HS-27A (cell line): ENCODE measurements around the gene TUBB.
"Not testable (repeated sequence)": the region's sequence is repeated elsewhere in the genome, so short reads cannot be mapped to it uniquely, and the experiment has no call there.

Source experiments
- DNase-seq: peaks from one replicate; pipeline ENCODE4 v3.0.0-alpha.2; 2012; ENCODE audit warnings: low read depth, missing footprints

The TUBB gene

GRCh38 chr6:30761791-30762429 is 41.8 kb downstream of the TUBB start:
- no peak for DNase-seq

- no peak for DNase-seq
Measured at GRCh38 chr6:30763155-30763617, 43.0 kb downstream of the TUBB start.

GRCh38 chr6:30763618-30764489 is 43.7 kb downstream of the TUBB start:
- DNase-seq = no peak

GRCh38 chr6:30764490-30765043 is 44.4 kb downstream of the TUBB start:
- DNase-seq = not testable (repeated sequence)

- not testable (repeated sequence) for DNase-seq
Measured at GRCh38 chr6:30765495-30765894, 45.3 kb downstream of the TUBB start.

GRCh38 chr6:30766461-30767157 is 46.5 kb downstream of the TUBB start:
- DNase-seq = no peak

- no peak for DNase-seq
Measured at GRCh38 chr6:30767158-30767943, 47.2 kb downstream of the TUBB start.

- no peak for DNase-seq
Measured at GRCh38 chr6:30767944-30768301, 47.8 kb downstream of the TUBB start.

GRCh38 chr6:30768634-30769087 is 48.5 kb downstream of the TUBB start:
- no peak for DNase-seq

- peak; percentile 97 for DNase-seq
Measured at GRCh38 chr6:30769088-30769852, 49.1 kb downstream of the TUBB start.

- no peak for DNase-seq
Measured at GRCh38 chr6:30769853-30770524, 49.8 kb downstream of the TUBB start.

GRCh38 chr6:30770592-30770991 is 50.4 kb downstream of the TUBB start:
- DNase-seq = no peak

- DNase-seq = no peak
Measured at GRCh38 chr6:30774701-30775100, 54.5 kb downstream of the TUBB start.
